AG10803 (cell line): ENCODE measurements around the gene LMX1B.
A peak's percentile ranks its signal among the peaks of the same experiment; 100 is the strongest.

ENCODE experiments used
- DNase-seq: peaks from one replicate; pipeline ENCODE4 v3.0.0; 2010; ENCODE audit warnings: low read depth
- H3K4me3 ChIP-seq: 2 replicates; pipeline ENCODE4 v1.5.1; 2011; ENCODE audit warnings: mild to moderate bottlenecking, low read length, control low read depth
- TF ChIP-seq, protein P1 (sequence below): conservative IDR thresholded peaks from 2 replicates; pipeline ENCODE4 v1.5.1; 2011; ENCODE audit warnings: mild to moderate bottlenecking, low read length, control low read depth, inconsistent platforms

LMX1B gene

DNA sequence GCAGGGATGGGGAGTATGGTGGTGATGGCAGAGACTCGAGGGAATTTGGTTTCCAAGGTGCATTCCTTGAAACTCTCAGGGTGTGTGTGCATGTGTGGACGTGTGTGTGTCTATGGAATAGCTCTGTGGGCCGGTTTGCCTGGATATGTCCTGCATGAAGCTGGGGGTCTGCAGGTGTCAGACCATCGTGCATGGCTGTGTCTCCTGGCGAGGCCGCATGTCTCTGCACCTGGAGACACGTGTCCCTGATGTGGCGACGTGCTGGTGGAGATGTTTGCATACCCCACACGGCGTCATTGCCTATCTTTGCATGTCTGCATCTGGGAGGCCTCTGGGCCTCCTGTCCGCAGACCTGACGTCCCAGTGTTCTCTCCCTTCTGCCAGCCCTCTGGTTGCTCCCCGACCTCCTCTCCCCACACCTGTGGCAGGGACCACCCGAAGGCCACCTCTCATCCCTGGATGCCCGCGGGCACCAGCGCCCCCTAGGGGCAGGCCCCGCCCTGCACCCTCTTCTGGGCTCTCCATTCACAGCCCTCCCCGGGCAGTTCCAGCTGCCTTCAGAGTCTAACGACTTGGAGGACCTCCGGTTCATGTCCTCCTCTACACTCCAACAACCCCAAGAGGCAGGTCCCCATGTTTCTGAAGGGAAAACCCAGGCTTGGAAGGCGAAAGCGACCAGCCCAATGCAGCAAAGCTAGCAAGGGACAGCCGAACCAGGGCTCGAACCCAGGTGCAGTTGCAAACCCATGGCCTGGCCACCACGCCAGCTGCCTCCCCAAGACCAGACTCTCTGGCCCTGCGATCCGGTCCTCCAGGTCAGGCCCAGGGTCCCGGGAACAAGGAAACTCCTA is 88.6 kb downstream of the LMX1B start:
- TF ChIP-seq, protein P1, sequence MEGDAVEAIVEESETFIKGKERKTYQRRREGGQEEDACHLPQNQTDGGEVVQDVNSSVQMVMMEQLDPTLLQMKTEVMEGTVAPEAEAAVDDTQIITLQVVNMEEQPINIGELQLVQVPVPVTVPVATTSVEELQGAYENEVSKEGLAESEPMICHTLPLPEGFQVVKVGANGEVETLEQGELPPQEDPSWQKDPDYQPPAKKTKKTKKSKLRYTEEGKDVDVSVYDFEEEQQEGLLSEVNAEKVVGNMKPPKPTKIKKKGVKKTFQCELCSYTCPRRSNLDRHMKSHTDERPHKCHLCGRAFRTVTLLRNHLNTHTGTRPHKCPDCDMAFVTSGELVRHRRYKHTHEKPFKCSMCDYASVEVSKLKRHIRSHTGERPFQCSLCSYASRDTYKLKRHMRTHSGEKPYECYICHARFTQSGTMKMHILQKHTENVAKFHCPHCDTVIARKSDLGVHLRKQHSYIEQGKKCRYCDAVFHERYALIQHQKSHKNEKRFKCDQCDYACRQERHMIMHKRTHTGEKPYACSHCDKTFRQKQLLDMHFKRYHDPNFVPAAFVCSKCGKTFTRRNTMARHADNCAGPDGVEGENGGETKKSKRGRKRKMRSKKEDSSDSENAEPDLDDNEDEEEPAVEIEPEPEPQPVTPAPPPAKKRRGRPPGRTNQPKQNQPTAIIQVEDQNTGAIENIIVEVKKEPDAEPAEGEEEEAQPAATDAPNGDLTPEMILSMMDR, result peak; percentile 52
- DNase-seq, result no peak
- H3K4me3 ChIP-seq, result no peak overlapping the region

DNA sequence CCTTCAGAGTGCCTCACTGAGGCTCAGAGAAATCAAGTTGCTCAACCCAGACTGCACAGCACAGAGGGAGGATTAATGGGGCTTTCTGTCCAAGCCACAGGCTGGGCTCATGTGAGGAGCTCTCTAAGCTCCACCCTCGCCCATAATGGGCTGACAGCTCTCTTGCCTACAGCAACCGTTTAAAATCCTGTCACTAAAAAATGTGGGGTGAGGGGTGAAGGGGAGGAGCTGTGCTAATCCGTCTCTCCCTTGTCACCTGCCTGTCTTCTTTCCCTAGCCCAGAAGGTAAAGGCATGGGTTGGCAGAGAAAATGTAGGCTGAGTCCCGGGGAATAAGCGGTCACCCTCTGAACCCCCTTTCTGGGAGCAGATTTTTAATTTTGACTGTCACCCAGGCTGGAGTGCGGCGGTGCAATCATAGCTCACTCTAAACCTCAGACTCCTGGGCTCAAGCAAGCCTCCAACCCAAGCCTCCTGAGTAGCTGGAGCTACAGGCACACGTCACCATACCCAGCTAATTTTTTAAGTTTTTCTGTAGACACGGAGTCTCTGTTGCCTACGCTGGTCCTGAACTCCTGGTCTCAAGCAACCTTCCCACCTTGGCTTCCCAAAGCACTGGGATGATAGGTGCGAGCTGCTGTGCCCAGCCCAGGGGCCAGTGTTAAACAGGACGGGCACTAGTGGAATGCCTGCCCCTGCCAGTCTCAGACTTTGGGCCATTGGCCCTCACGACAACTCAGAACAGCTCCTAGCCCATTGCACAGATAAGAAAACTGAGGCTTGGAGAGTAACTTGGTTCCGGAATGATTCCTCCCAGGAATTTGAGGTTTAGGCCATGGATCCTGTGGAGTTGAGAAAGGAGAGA is 89.5 kb downstream of the LMX1B start:
- H3K4me3 ChIP-seq, result no peak overlapping the region
- no peak for DNase-seq
- TF ChIP-seq, protein P1, result no peak

DNA sequence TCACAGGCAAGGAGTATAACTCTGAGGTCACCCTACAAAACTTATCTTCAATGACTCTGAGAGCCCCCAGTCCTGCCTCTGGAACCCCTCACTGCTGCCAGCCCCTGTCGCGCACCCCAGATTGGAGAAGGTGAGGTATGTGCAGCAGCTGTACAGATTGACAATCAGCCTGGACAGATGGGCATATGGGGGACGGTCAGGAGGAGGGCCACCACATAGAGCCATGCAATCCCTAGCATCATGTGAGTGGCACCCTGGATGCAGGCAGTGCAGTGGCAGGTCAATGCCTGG is 90.1 kb downstream of the LMX1B start:
- TF ChIP-seq, protein P1, result no peak
- no peak for DNase-seq
- H3K4me3 ChIP-seq, result no peak overlapping the region

DNA sequence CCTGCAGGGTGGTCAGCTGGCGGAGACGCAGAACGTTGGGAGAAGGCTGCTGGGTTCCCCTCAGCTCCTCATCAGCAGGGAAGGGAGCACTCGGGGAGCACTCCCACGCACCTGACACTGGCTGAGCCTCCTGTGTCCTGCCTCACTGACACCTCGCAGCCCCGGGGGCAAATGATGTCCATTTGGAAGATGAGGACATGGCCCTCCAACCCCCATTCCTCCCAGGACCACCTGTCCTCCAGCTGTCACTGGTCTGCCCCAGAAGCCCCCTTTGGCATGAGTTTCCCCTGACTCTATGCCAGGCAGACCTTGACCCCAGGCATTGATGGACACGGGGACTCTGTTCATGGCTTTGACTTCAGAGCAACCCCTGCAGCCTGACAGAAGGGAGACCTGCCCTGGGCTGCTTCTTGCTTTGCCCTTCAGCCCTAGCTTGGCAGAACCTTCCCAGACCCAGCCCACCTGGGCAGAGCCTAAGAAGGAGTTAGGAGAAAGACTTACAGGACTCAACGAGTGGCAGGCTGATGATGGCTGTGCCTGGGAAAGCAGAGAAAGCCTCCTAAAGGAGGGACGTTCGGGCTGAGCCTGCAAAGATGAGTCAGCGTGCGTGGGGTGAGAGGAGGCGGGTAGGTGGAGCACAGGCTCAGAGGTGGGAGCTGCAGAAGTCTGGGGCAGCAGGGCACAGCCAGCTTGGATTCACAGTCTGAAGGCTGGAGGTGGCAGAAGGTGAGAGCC is 90.6 kb downstream of the LMX1B start:
- DNase-seq, result peak; percentile 16
- no peak overlapping the region for H3K4me3 ChIP-seq
- TF ChIP-seq, protein P1, result no peak

DNA sequence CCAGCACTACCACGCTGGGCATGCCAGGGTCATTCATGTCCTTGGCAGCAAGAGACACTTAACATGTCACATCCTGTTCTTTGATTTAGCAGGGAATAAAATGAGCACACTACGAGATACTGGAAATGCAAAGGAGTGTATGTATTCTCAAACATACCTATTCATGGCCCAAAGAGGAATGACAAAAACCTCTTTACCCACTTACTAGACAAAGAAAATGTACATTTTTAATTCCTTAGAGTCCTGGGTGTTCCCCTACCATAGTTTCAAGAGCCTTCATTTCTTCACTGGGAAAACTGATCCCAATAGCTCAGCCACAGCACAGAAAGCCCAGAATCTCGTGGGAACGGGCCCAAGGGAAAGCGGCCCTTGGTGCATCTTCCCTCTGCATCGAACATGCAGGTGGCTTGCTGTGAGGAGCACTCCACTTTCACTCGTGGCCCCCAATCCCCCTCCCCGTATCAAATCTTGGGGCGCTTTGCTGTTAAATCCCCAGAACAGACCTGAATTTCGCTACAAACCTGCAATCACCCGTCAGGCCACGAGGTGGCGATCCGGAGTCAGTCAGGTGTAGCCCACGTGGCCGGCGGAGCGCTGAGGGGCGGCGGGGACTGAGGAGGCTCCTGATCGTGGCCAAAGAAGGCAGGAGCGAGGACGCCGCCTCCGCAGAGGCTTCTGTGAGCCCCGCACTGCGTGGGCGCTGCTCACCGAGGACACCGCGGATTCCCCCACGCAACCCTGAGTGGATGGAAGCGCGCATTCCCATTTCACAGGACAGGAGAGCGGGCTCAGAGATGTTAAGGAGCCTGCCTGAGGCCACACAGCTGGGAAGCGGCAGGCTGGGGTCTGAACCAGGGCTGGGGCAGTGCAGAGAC is 91.4 kb downstream of the LMX1B start:
- TF ChIP-seq, protein P1, result peak; percentile 85
- peak; percentile 35 for DNase-seq
- peak overlapping the region; percentile 24; the same call in 1 of the 2 replicates for H3K4me3 ChIP-seq

DNA sequence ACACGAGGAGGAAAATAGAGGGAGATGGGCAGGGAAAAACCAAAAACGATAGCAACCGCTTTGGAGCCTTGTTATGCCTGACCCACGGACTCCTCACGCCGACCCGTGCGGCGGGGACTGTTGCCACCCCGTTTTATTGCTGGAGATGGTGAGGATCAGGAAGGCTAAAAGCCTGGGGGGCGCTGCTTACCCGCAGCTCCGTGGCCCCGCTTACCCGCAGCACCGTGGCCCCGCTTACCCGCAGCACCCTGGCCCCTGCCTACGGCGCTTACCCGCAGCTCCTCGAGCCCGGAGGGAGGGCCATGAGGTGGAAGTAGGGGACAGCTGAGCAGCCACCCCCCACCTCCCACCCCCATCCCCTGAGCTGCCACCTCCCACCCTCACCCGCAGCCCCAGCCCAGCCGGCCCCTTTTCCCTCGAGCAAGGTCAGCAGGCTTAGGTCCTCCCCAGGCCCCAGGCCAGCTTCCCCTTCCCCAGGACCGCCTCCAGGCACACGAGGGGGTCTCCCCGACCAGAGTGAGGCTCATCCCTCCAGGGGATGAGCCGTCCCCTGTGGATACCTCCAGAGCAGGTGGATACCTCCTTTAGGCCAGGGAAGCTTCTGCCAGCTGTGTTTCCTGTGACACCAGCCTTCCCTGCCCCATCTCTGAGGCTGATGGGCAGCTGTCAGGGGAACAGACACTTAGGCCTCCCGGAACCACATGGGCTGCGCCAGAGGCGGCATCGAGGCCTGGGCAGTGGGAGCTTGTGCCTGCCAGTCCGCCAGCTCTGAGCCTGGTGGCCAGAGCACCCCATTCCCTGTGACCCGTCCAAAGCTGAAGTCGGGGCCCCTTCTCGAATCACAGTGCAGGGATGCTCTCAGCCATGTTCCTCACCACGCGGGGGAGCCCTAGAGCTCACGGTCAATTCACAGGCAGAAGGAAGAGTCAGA is 92.3 kb downstream of the LMX1B start:
- H3K4me3 ChIP-seq, result no peak overlapping the region
- TF ChIP-seq, protein P1, result peak; percentile 63
- peak; percentile 25 for DNase-seq
